ENCODE measurements around the gene PPP1R9A. TPM values are rescaled to one million over a fixed set of nuclear protein-coding genes. Genes with fewer than 3 reads are reported as not detected.

The PPP1R9A gene
- total RNA-seq, 4 donors from 2014 or later, result 22.4 to 27.5 (median 23.3) TPM

- intact Hi-C loops (cut with DNase I), result no loop called here
- H3K27me3 ChIP-seq, result peaks cover 0 to 27% (median 3%) of the 10 kb centered on the region in 4 donors
- TF ChIP-seq POLR2A (IDR thresholded peaks at IDR 0.05; ENCODE audit: low read depth), result no peak
- TF ChIP-seq EP300 (IDR thresholded peaks at IDR 0.05), result no peak
- no peak for TF ChIP-seq CTCF (IDR thresholded peaks at IDR 0.05)
- TF ChIP-seq POLR2AphosphoS5 (IDR thresholded peaks at IDR 0.05), result no peak
- H3K36me3 ChIP-seq, result no peaks in the 10 kb centered on the region
- H3K4me1 ChIP-seq, result no peaks in the 10 kb centered on the region
- no peaks in the 10 kb centered on the region for H3K9me3 ChIP-seq
- WGBS, result 75% methylated on average over 3 of the region's 3 CpGs
- no peak overlapping the region for H3K27ac ChIP-seq (replicated peaks in 1 of 4)
- H3K4me3 ChIP-seq, result no peak overlapping the region
- DNase-seq (ENCODE audit: extremely low spot score), result no peak
Observed at GRCh38 chr7:95327356-95327755, 420.0 kb downstream of the PPP1R9A start.

GRCh38 chr7:95330204-95330960 lies 423.0 kb downstream of the PPP1R9A start:
- H3K27ac ChIP-seq (replicated peaks in 1 of 4), result no peak overlapping the region
- intact Hi-C loops (cut with DNase I), result no loop called here
- peaks cover 0 to 9% (median 3%) of the 10 kb centered on the region in 4 donors for H3K27me3 ChIP-seq
- H3K9me3 ChIP-seq, result no peaks in the 10 kb centered on the region
- TF ChIP-seq CTCF (IDR thresholded peaks at IDR 0.05) (no peak), POLR2AphosphoS5 (IDR thresholded peaks at IDR 0.05) (no peak), EP300 (IDR thresholded peaks at IDR 0.05) (no peak), POLR2A (IDR thresholded peaks at IDR 0.05; ENCODE audit: low read depth) (no peak)
- WGBS, result 36% methylated on average over 4 of the region's 4 CpGs
- peak overlapping the region; percentile 15 to 42 (median 33) for H3K4me3 ChIP-seq
- peak; percentile 14 for DNase-seq (ENCODE audit: extremely low spot score)
- H3K4me1 ChIP-seq, result no peaks in the 10 kb centered on the region
- H3K36me3 ChIP-seq, result no peaks in the 10 kb centered on the region

- Histone ChIP-seq H3K36me3 (no peaks in the 10 kb centered on the region), H3K9me3 (no peaks in the 10 kb centered on the region), H3K4me1 (no peaks in the 10 kb centered on the region), H3K27me3 (peaks cover 0 to 3% (median under 1%) of the 10 kb centered on the region in 4 donors), H3K4me3 (peak overlapping the region; percentile 15 to 42 (median 33)), H3K27ac (replicated peaks in 1 of 4) (no peak overlapping the region)
- TF ChIP-seq CTCF (IDR thresholded peaks at IDR 0.05) (no peak), POLR2A (IDR thresholded peaks at IDR 0.05; ENCODE audit: low read depth) (no peak), POLR2AphosphoS5 (IDR thresholded peaks at IDR 0.05) (no peak), EP300 (IDR thresholded peaks at IDR 0.05) (no peak)
- intact Hi-C loops (cut with DNase I), result no loop called here
- WGBS, result 97% methylated on average over 1 of the region's 1 CpG
- peak; percentile 10 for DNase-seq (ENCODE audit: extremely low spot score)
Observed at GRCh38 chr7:95330961-95331337, 423.6 kb downstream of the PPP1R9A start.

- no peak overlapping the region for H3K27ac ChIP-seq (replicated peaks in 1 of 4)
- intact Hi-C loops (cut with DNase I), result no loop called here
- no peaks in the 10 kb centered on the region for H3K4me1 ChIP-seq
- no peaks in the 10 kb centered on the region for H3K36me3 ChIP-seq
- H3K27me3 ChIP-seq, result no peaks in the 10 kb centered on the region
- no peak for DNase-seq (ENCODE audit: extremely low spot score)
- no peak overlapping the region for H3K4me3 ChIP-seq
- H3K9me3 ChIP-seq, result no peaks in the 10 kb centered on the region
- TF ChIP-seq POLR2A (IDR thresholded peaks at IDR 0.05; ENCODE audit: low read depth), result no peak
- TF ChIP-seq POLR2AphosphoS5 (IDR thresholded peaks at IDR 0.05), result no peak
- no peak for TF ChIP-seq CTCF (IDR thresholded peaks at IDR 0.05)
- no peak for TF ChIP-seq EP300 (IDR thresholded peaks at IDR 0.05)
Observed at GRCh38 chr7:95334447-95334846, 427.1 kb downstream of the PPP1R9A start.

GRCh38 chr7:95335093-95335492 lies 427.7 kb downstream of the PPP1R9A start:
- DNase-seq (ENCODE audit: extremely low spot score), result no peak
- intact Hi-C loops (cut with DNase I), result no loop called here
- TF ChIP-seq CTCF (IDR thresholded peaks at IDR 0.05) (no peak), POLR2AphosphoS5 (IDR thresholded peaks at IDR 0.05) (no peak), EP300 (IDR thresholded peaks at IDR 0.05) (no peak), POLR2A (IDR thresholded peaks at IDR 0.05; ENCODE audit: low read depth) (no peak)
- Histone ChIP-seq H3K27me3 (no peaks in the 10 kb centered on the region), H3K9me3 (no peaks in the 10 kb centered on the region), H3K36me3 (no peaks in the 10 kb centered on the region), H3K4me3 (no peak overlapping the region), H3K4me1 (no peaks in the 10 kb centered on the region), H3K27ac (replicated peaks in 1 of 4) (no peak overlapping the region)

Data from esophagus muscularis mucosa (tissue), 4 donors.